ENCODE results near the gene GRP. TPM values are rescaled to one million over a fixed set of nuclear protein-coding genes. Genes with fewer than 3 reads are reported as not detected.

Gene GRP
- total RNA-seq (2022; extraction: Qiagen RNA extraction), result not detected in 5 replicates

GRCh38 chr18:59219672-59220163, at the start of gene GRP:
Gene GRP (plus strand): TSS chr18:59220158. CDS start chr18:59220266, 108 bp downstream.

GRCh38 chr18:59272891-59273758, 53.2 kb downstream of the GRP start, which contains the start of gene RAX:
Gene RAX (minus strand): TSS chr18:59273454. CDS start chr18:59273206, 248 bp downstream.

Other genes with a start within 250 kb of the GRP start
- gene SEC11C, start 80.3 kb upstream of the GRP start, total RNA-seq (2022; extraction: Qiagen RNA extraction), result 57.1 to 71.0 TPM (median 60.4 TPM) in 5 replicates
- not detected in 5 replicates for gene RAX, start 53.3 kb downstream of the GRP start, total RNA-seq (2022; extraction: Qiagen RNA extraction)
- gene CPLX4, start 98.5 kb downstream of the GRP start, total RNA-seq (2022; extraction: Qiagen RNA extraction), result not detected in 5 replicates
- gene LMAN1, start 139.1 kb downstream of the GRP start, total RNA-seq (2022; extraction: Qiagen RNA extraction), result 28.2 to 39.8 TPM (median 35.2 TPM) in 5 replicates